Tibial nerve (tissue), 4 donors: ENCODE measurements around the gene THSD4.

Source experiments
- EP300 ChIP-seq, 2 donors: sonication (generic); formaldehyde crosslinking; IDR thresholded peaks; one replicate each; pipeline ENCODE4 v1.6.1; 2017; ENCODE audit warnings: antibody characterized with exemption in 2 of 2, mild to moderate bottlenecking in 1 of 2
- POLR2A ChIP-seq, 2 donors: fragments of 450-650 bp; IDR thresholded peaks; one replicate each; pipeline ENCODE4 v1.6.1; 2017; ENCODE audit warnings: antibody characterized with exemption in 2 of 2, mild to moderate bottlenecking in 2 of 2, moderate library complexity in 2 of 2
- TF ChIP-seq, protein P1 (sequence below), 5 experiments: fragments of 200-600 bp in 3 of 5; fragments of 450-650 bp in 2 of 5; sonication (generic) in 3 of 5; IDR thresholded peaks; one replicate each; pipeline ENCODE4 v1.5.1; 2016 to 2019; ENCODE audit warnings: antibody characterized with exemption in 5 of 5, mild to moderate bottlenecking in 3 of 5, moderate library complexity in 2 of 5

DNA sequence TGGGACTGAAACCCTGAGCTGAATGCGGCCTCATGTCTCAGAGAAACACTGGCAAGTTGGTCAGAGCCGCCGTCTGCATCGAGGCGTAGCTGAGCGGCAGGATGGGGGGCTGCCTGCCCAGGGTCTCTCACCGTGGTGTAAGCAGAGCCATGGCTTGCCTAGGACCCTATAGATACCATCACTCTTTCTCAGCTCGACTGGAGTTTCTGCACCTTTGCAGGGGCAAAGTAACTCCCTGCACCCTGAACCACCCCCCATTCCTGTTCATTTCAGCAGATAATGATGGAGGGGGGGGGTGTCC, 666.6 kb downstream of the THSD4 start:
- TF ChIP-seq, protein P1, sequence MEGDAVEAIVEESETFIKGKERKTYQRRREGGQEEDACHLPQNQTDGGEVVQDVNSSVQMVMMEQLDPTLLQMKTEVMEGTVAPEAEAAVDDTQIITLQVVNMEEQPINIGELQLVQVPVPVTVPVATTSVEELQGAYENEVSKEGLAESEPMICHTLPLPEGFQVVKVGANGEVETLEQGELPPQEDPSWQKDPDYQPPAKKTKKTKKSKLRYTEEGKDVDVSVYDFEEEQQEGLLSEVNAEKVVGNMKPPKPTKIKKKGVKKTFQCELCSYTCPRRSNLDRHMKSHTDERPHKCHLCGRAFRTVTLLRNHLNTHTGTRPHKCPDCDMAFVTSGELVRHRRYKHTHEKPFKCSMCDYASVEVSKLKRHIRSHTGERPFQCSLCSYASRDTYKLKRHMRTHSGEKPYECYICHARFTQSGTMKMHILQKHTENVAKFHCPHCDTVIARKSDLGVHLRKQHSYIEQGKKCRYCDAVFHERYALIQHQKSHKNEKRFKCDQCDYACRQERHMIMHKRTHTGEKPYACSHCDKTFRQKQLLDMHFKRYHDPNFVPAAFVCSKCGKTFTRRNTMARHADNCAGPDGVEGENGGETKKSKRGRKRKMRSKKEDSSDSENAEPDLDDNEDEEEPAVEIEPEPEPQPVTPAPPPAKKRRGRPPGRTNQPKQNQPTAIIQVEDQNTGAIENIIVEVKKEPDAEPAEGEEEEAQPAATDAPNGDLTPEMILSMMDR (IDR thresholded peaks at IDR 0.05), result no peak
- TF ChIP-seq POLR2A (IDR thresholded peaks at IDR 0.05) (no peak), EP300 (IDR thresholded peaks at IDR 0.05) (no peak)
